Measurements from ENCODE around the gene SMIM41.

DNA sequence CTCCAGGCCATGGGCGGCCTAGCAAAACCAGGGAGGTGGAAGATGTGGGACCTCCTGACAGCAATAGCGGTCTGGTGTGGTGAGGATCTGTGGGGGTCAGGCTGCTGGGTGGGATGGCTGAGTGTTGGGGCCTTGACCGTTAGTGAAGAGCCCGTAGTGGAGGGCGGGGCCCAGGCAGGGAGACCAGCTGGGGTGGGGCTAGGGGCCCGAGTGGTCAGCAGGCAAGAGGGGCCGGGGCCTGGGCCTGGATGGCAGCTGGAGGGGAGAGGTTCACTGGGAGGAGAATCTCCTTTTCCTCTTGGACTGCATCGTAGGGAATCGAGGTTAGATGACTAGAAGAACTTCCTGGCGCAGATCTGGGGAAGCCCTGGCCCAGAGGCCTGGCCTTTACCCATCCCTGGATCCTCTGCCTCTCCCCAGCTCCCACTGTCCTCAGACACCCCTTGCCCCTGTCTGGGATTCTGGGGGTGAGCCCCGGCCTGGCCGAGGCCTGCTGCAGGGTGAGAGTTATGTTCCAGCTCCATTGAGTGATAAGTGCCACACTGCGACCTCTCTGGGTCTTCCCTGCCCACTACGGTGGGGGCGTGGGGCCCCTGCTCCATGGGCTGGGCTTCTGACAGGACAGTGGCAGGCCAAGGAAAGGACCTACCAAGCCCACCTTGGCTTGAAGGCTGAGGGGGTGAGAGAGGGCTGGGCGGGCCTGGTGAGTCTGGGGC, 65.2 kb downstream of the SMIM41 start:
- TF ChIP-seq, protein P1, sequence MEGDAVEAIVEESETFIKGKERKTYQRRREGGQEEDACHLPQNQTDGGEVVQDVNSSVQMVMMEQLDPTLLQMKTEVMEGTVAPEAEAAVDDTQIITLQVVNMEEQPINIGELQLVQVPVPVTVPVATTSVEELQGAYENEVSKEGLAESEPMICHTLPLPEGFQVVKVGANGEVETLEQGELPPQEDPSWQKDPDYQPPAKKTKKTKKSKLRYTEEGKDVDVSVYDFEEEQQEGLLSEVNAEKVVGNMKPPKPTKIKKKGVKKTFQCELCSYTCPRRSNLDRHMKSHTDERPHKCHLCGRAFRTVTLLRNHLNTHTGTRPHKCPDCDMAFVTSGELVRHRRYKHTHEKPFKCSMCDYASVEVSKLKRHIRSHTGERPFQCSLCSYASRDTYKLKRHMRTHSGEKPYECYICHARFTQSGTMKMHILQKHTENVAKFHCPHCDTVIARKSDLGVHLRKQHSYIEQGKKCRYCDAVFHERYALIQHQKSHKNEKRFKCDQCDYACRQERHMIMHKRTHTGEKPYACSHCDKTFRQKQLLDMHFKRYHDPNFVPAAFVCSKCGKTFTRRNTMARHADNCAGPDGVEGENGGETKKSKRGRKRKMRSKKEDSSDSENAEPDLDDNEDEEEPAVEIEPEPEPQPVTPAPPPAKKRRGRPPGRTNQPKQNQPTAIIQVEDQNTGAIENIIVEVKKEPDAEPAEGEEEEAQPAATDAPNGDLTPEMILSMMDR (conservative IDR thresholded peaks at IDR 0.05) = no peak
- TF ChIP-seq EZH2 (IDR thresholded peaks at IDR 0.05; ENCODE audit: low read depth) = no peak
